HG03571 (cell line): ENCODE measurements around the gene RNFT2.
"Not testable (repeated sequence)": the region's sequence is repeated elsewhere in the genome, so short reads cannot be mapped to it uniquely, and the experiment has no call there.

ENCODE experiments used
- ATAC-seq: cut with Tn5 transposase; IDR thresholded peaks from one replicate; pipeline ENCODE4 v1.9.1; 2021; ENCODE audit not compliant: unreplicated experiment

Gene RNFT2

DNA sequence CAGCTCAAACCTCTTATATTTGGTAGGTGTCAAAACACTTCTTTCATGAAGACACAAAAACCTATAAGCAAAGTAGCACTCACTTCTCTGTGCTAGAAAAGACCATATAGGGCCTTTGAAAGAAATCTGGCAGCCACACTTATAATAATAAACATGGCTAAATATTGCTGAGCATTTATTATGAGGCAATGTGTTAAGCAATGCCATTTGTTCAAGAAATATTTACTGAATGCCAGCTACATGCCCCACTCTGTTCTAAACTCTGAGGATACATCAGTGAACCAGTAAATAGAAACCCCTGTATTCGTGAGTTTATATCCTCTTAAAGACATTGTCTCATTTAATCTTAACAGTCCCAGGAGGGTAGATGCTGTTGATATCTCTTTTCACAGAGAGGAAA lies 52.0 kb downstream of the RNFT2 start:
- no peak for ATAC-seq

DNA sequence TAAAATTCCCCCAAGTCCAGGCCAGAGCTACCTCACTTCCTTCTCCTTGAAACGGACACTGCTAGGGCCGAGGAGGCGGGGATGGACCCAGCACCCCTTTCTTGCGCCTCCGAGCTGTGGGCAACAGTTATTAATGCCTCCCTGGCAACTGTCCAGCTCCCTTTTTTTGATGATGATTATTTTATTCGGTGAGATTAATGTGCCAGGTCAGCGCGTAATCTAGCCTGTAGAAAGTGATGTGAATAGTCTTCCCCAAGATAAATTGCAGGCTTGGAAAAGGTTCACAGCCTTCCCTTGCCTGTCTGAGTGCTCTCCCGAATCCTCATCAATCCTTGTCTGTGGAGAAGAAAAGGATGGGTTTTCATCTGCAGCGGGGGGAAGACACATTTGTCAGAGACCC lies 54.3 kb downstream of the RNFT2 start:
- ATAC-seq = no peak

DNA sequence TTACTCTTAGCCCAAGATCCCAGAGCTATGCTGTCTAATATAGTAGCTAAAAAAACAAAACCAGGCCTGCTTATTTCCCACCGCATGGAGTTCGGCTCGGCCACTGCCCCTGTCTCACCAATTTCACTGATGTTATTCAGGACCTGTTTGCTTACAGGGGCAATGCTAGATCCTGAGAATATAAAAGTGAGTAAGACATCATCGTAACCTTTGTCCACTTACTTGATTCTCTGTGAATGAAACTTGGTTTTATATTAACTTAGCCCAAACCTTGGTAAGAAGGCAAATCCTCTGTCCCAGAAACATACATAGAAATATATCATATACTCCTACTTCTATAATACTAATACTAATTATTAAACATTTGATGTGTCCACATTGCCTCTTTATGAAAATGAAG lies 56.6 kb downstream of the RNFT2 start:
- no peak for ATAC-seq

DNA sequence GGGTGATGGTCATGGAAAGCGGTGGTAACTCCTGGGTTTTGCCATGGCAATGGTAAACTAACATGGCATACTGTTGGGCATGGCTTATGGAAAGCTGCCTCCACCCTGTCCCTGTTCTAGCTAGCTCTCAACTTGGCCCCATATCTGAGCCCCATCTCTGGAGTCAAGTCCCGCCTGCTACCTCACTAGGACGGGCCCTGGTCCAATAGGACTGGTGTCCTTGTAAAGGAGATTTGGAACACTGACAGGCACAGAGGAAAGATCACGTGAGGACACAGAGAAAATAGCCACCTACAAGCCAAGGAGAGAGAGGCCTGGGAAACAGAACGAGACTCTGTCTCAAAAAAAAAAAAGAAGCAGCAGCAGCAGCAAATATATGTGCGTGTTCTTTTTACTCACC lies 59.8 kb downstream of the RNFT2 start:
- ATAC-seq = no peak

DNA sequence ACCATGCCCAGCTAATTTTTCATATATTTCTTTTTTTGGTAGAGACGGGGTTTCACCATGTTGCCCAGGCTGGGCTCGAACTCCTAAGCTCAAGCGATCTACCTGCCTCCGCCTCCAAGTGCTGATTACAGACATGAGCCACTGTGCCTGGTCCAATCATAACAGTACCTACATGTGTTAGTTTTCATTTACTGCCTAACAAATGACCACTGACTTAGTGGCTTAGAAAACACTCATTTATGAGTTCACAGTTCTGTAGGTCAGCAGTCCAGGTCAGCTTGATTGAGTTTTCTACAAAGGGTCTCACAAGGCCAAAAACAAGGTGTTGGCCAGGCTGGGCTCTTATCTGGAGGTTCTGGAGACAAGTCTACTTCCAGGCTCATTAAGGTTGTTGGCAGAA lies 60.6 kb downstream of the RNFT2 start:
- ATAC-seq = no peak

DNA sequence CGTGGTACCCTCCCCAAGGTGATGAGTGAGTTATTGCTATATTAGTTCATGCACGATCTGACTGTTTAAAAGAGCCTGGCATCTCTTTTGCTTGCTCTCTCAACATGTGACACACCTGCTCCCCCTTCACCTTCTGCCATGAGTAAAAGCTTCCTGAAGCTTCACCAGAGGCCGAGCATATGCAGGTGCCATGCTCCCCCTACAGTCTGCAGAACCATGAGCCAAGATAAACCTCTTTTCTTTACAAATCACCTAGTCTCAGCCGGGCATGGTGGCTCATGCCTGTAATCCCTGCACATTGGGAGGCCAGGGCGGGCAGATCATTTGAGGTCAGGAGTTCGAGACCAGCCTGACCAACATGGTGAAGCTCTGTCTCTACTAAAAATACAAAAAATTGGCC lies 61.8 kb downstream of the RNFT2 start:
- ATAC-seq = no peak

DNA sequence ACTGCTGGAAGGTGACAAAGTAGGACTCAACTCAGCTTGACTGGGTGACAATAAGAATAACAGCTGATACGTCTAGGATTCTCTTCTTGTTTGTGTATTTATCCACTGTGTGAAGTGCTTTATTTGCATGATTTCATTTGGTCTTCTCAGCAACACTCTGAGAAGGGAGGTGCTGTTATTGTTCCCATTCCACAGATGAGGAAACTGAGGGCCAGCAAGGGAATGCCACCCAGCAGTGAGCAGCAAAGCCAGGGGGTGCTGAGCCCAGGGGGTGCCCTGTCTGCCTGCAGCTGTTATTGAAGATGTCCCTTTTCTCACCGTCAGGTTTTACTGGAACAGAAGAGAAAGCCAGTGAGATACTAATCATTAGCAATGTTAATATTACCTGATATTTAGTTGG lies 62.8 kb downstream of the RNFT2 start:
- ATAC-seq = no peak

DNA sequence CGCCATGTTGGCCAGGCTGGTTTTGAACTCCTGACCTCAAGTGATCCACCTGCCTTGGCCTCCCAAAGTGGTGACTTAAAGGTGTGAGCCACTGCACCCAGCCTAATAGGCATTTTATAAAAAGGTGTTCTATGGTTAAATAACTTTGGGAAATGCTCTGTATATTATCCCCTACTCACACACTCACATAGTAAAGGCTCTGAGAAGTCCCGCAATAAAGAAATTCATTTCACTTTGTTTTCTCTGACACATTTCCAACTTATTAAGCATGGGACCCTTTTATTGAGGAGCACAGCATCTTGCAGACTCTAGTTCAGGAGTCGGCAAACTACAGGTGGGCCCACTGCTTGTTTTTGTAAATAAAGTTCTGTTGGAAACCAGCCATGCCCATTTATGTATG lies 63.9 kb downstream of the RNFT2 start:
- no peak for ATAC-seq

DNA sequence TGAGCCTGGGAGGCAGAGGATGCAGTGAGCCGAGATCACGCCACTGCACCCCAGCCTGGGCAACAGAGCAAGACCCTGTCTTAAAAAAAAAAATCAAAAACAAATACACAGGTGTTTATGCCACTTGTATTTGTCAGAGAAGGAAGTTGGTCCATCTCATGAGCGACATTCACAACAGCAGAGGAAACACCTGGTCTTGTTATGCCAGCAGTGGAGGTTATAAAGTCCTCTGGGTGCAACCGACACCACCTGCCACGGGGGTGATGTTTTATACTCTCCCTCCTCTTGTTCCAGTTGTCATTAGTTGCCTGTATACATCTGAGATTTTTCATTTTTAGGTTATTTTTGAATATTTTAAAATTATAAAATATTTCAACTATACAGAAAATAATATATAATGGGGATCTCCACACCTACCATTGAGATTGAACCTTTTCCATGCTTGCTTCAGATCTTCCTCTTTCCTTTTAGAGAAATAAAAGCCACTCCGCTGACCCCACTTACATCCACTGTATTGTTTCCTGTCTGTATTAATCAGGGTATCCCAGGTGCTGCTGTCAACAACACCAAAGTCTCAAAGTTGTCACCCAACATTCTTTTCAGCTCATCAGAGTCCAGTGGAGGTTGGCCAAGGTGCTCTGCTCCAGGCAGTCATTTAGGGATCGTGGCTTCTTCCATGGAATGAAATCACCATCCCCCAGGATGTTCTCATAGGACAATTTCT lies 65.1 kb downstream of the RNFT2 start:
- no peak for ATAC-seq

DNA sequence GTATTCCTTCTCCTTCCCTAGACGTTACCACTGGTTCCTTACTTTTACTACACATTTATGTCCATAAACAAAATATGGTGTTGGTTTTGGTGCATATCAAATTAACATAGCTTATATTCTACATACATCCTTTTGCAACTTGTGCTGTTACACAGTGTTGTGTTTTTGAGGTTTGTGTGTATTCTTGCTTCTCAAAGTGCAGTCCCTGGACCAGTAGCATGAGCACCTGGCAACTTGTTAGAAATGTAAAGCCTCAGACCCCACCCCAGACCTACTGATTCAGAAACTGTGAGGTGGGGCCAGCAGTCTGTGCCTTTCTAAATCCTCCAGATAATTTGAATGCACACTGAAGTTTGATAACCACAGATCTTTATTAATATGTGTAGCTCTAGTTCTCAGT lies 65.9 kb downstream of the RNFT2 start:
- no peak for ATAC-seq

DNA sequence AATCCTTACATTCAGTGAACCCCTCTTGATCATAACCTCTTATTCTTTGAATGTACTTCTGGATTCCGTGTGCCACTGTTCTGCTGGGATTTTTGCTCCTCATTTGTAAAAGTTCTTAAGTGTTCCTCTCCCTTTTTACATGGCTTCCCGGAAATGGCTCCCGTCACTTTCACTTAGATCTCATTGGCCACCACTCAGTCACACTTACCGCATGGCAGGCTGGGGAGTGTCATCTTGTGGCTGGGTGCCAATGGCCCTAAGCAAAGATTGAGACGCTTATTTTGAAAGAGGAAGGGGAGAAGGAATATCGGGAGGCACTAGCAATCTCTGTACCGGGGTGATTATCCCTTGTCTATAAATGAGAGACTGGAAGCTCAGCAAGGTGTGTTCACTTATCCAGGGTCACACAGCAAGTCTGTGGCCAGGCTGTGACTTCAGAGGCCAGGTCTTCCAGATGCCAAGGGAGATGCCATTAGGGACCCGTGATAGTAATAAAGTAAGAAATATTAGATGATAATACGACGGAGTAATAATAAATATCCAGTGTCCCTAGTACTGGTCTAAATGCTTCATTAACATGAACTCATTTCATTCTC lies 68.8 kb downstream of the RNFT2 start:
- ATAC-seq = no peak

DNA sequence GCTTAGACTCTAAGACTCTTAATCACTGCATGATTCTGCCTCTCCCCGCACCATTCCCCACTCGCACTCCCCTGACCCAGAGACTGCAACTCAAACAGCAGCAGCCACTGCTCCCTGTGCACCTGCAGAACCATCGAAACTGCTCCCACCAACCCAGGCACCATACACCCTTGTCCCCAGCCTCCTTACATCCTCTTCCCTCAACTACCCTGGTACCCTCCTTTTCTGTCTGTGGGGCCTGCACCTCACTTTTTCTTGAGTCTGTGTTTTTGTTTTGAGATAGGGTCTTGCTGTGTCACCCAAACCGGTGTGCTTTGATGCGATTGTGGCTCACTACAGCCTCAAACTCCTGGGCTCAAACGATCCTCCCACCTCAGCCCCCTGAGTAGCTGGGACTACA lies 69.4 kb downstream of the RNFT2 start:
- ATAC-seq = no peak

DNA sequence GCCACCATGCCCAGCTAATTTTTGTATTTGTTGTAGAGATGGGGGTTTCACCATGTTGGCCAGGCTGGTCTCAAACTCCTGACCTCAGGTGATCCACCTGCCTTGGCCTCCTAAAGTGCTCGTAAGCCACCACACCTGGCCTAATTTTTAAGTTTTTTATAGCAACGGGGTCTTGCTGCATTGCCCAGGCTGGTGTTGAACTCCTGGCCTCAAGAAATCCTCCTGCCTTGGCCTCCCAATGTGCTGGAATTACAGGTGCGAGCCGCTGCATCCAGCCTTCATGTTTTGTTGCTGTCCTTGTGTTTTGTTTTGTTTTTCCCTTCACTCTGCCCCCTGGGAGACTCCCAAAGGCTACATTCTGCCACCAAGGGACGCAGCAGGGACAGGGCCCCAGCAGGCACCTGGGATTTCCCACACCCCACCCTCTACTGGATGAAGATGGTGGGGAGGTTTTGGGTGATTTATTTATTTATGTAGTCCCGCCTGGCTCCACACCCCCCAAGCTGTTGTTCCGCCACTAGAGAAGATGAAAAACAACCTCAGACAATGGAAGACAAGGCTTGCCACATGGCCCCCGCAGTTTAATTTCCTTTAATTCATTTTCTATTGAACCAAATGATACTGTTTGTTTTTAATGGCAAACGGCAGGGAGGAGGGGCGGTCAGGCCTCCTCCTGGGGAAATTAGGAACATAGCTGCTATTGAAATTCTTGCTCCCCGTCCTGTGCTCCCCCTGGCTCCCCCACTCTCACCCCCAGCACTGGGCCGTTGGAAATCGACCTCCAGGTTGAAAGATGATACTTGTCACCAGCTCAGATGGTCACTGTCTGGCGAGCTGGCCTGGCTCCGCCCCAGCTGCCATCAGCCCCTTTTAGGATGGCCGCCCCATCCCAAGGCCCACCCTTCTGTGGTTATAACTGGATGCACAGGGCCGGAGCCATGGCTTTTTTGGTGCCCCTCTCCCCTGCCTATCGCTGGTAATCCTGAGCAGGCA lies 70.3 kb downstream of the RNFT2 start:
- ATAC-seq = no peak

DNA sequence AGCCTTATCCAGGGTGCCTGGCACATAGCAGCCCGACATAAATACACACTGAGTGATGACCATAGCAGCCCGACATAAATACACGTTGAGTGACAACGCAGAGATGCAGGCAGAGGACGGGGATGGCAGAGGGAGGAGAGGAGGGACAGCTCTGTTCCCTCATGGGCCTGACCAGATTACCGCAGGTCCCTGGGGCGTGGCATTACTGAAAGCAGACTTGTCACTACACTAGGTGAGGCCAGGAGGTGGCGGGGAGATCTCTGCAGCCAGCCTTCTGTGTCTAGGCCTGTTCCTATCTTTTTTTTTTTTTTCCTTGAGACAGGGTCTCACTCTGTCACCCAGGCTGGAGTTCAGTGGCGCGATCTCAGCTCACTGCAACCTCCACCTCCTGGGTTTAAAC lies 74.1 kb downstream of the RNFT2 start:
- no peak for ATAC-seq

DNA sequence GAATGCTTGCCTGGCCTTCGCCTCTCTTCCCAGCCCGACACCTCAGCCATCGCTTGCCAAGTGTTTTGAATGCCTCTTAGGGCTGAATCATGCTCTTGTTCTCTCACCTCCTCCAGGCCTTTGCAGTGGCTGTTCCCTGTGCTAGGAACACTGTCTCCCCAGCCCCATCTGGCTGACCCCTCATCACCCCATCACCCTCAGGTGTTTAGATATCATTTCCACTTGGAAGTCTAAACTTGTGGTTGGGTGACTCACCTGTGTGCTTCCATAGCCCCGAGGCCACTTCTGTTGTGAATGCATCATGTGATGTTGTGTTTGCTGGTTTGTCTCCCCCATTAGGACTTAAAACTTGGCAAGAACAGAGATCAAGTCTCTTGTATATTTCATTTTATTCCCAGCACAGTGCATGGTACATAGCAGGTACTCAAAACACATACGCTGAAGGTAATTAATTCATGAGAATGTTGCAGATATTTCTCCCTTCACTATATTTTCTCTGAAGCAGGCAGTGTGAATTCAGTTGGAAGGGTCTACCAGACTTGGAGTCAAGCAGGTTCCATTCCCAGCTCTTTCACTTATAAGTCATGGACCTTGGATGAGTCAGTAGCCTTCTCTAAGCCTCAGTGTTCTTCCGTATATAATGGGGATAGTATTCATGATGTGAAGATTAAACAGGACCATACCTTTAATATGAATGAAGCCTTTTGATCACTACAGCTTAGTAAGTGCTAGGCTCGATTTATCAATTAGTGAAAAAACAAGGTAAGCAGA lies 75.3 kb downstream of the RNFT2 start:
- ATAC-seq = no peak

DNA sequence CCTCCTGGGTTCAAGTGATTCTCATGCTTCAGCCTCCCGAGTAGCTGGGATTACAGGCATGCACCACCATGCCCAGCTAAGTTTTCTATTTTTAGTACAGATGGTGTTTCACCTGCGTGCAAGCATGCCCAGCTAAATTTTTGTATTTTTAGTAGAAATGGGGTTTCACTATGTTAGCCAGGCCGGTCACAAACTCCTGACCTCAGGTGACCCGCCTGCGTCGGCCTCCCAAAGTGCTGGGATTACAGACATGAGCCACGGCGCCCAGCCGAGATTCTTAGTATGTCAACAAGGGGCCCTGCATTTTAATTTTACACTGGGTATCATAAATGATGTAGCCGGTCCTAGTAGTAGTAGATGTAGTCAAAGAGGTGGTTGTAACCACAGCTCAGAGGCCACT lies 76.7 kb downstream of the RNFT2 start:
- ATAC-seq = not testable (repeated sequence)

DNA sequence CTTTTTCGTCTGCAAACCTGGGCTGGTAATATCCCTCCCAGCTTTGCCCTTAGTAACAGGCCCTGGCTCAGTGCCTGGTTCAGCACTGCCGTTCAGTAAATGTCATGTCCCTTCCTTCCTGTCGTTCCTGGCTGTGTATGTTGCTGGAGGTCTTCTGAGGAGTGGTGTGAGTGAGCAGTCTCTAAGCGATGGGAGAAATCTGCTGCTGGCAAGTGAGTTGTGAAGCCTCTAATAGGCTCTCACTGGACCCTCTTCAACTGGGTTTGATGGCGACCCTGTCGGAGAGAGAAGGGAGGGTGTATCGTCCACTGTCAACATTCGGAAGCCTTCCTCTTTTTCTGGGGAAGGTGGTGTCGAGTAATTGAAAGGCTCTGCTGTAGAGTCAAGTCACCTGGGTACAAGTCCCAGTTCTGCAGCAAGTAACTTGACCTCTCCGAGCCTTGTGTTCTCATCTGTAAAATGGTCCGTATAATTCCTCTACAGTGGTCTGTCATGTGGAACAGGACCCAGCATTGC lies 80.3 kb downstream of the RNFT2 start:
- ATAC-seq = no peak

DNA sequence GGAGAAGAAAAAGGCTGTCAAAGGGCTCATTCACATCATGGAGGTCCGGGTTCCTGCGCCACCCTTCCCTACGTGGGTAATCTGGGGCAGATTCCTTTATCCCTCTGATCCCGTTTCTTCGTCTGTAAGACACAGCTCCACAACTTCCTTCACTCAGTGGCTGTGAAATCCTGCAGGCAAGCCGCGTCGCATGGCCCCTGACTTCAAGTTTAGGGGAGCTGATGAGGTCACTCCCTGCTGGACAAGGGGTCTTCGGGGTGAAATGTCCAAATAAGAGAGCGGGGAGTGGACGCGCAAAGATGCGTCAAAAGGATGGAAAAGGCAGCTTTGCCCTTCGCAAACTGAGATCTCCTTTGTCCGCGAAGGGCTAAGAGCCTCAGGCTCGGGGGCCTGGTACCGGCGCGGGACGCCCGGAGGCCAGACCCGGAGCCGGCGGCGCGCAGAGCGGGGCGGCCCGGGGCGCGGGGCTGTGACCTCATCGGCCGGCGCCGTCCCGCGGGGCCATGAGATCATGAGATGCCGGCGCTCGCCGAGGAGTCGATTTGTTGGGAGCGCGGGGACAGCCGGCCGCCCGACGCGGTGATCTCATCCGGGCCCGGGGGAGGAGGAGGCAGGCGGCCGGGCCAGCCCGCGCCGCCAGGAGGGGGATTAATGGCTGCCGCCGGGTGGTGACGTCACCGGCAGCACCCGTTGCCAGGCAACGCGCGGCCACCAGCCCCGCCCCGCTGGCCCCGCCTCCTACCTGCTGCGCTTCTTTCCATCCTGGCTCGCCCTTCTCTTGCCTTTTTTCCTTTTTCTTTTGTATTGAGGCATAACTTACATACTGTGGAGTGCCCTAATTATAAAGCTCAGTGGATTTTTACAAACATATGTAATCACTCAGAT lies 81.1 kb downstream of the RNFT2 start:
- ATAC-seq = peak; percentile 77

DNA sequence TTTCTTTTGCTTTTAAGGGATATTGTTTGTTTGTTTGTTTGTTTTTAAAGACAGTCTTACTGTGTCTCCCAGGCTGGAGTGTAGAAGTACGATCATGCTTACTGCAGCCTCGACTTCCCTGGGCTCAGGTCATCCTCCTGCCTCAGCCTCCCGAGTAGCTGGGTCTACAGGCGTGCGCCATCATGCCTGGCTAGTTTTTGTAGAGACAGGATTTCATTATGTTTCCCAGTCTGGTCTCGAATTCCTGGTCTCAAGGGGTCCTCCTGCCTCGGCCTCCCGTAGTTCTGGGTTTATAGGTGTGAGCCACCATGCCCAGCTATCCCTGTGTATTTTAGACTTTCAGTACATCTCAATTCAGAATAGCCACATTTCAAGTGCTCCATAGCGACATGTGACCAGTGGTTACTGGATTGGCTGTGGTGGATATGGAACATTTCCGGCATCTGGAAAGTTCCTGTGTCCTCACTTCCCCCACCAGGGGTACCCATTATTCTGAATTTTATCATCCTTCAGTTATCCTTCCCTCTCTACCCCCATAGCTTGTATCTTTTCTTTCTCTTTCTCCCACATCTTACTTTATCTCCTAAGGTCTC lies 82.0 kb downstream of the RNFT2 start:
- no peak for ATAC-seq

DNA sequence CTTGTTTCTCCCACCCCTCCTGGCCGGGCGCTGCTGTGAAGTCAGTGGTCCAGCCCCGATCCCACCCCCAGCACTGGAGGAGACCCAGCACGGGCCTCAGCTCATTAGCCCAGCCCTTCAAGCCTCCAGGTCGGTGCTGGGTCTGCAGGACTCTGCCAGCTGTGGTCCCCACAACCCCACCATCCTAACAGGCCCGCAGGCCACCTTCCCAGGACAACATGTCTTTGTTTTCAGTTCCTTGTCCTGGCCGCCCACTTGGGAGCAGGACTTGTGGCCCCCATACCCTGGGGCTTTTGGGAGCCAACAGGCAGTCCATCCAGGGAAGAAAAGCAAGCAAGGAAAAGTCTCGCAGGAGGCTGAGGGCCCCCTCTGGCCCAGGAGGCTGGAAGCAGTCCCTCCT lies 83.2 kb downstream of the RNFT2 start:
- ATAC-seq = no peak
